Activated naive CD4-positive, alpha-beta T cell treated with anti-CD3 and anti-CD28 coated beads for 36 hours (primary cell): ENCODE measurements around the gene HOMEZ. TPM values are rescaled to one million over a fixed set of nuclear protein-coding genes. Genes with fewer than 3 reads are reported as not detected.
"Not testable (repeated sequence)": the region's sequence is repeated elsewhere in the genome, so short reads cannot be mapped to it uniquely, and the experiment has no call there.

ENCODE experiments used
- CTCF ChIA-PET: fragments of 350-600 bp; sonication (Branson Sonifier 250); formaldehyde crosslinking; loops from one replicate; lab custom pipeline; 2021; ENCODE audit warnings: antibody characterized with exemption; lab: Charles Lee
- DNase-seq: peaks from one replicate; pipeline ENCODE4 v3.0.0-alpha.2; 2020
- H3K27ac Mint-ChIP-seq: one replicate; pipeline ENCODE4 v1.8.0; 2021; ENCODE audit warnings: mild to moderate bottlenecking, mixed read lengths
- H3K27me3 Mint-ChIP-seq: one replicate; pipeline ENCODE4 v1.8.0; 2021; ENCODE audit warnings: low read depth, mixed read lengths
- H3K36me3 Mint-ChIP-seq: one replicate; pipeline ENCODE4 v1.8.0; 2021; ENCODE audit warnings: low read depth, mixed read lengths
- H3K4me1 Mint-ChIP-seq: one replicate; pipeline ENCODE4 v1.8.0; 2021; ENCODE audit warnings: low read depth, mixed read lengths
- H3K4me3 Mint-ChIP-seq: one replicate; pipeline ENCODE4 v1.8.0; 2021; ENCODE audit warnings: mild to moderate bottlenecking, moderate library complexity, mixed read lengths
- H3K9me3 Mint-ChIP-seq: one replicate; pipeline ENCODE4 v1.8.0; 2021; ENCODE audit warnings: mixed read lengths
- intact Hi-C: fragments of 100-400 bp; cut with micrococcal nuclease; formaldehyde crosslinking; loops from one replicate; pipeline ENCODE4 v1.15.1; 2023
- total RNA-seq, 2 experiments: library from RNA; stranded (reverse); gene quantifications; one replicate each; pipeline ENCODE4 v1.2.3, GENCODE V29; 2021

Gene HOMEZ
- total RNA-seq, 2 experiments from 2014 or later, result 6.3 to 7.8 TPM

DNA sequence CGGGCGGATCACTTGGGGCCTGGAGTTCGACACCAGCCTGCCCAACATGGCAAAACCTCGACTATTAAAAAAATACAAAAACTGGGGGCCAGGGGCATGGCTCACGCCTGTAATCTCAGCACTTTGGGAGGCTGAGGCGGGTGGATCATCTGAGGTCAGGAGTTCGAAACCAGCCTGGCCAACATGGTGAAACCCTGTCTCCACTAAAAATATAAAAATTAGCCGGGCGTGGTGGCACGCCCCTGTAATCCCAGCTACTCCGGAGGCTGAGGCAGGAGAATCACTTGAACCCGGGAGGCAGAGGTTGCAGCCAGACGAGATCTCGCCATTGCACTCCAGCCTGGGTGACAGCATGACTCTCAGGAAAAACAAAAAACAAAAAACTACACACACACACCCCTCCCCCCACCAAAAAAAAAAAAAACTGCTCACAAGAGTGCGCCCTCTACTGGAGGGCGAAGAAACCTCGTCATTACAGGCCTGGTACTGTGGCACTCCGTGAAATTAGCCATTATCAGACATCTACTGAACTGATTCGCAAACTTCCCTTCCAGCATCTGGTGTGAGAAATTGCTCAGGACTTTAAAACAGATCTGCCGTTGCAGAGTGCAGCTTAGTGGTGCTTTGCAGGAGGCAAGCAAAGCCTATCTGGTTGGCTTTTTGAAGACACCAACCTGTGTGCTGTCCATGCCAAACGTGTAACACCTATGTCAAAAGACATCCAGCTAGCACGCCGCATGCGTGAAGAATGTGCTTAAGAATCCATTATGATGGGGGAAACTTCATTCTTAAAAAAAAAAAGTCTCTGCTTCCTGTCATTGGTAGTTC, 9.0 kb upstream of the HOMEZ start:
- Mint-ChIP-seq H3K4me3 (no peak overlapping the region), H3K9me3 (no peaks in the 10 kb centered on the region), H3K27ac (no peak overlapping the region), H3K4me1 (peaks cover 14% of the 10 kb centered on the region), H3K27me3 (no peaks in the 10 kb centered on the region), H3K36me3 (peaks cover 5% of the 10 kb centered on the region)
- intact Hi-C loops, result loop anchor here (1.0 kb wide), 3 partner anchors 9 to 175 kb away; partner anchors contain the start of gene HOMEZ
- DNase-seq, result peak; percentile 61
- CTCF ChIA-PET, result interaction anchor here (0.6 to 3.3 kb wide), 23 partner anchors 9 to 1391 kb away, joined by 3 to 31 read pairs (median 4); partner anchors contain the start of genes CEBPE, HOMEZ and PABPN1

DNA sequence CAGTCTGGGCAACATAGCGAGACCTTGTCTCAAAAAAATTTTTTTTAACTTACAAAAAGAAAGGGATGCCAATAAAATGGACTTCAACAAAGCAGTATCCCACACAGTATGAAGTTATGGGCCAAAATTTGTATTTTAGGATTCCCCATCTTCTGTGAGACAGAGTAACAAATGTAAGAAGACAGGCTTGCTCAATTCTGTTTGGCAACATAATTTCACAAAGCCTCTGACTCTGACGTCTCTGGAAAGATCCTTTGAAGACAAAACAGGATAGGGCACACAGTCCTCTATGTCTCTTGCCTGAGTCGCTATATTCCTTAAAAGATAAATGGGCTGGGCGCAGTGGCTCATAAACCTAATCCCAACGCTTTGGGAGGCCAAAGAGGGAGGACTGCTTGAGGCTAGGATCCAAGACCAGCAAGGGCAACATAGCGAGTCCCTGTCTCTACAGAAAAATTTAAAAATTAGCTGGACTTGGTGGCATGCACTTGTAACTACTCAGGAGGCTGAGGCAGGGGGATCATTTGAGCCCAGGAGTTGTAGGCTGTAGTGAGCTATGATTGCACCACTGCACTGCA, 1.1 kb upstream of the HOMEZ start:
- DNase-seq, result no peak
- Mint-ChIP-seq H3K9me3 (no peaks in the 10 kb centered on the region), H3K36me3 (peaks cover 4% of the 10 kb centered on the region), H3K4me1 (peaks cover 29% of the 10 kb centered on the region), H3K27me3 (no peaks in the 10 kb centered on the region), H3K27ac (peak overlapping the region; percentile 96), H3K4me3 (peak overlapping the region; percentile 99)
- intact Hi-C loops, result loop anchor here (1.0 to 5.0 kb wide), 10 partner anchors 8 to 520 kb away; partner anchors contain the start of genes ACIN1, C14orf119, NGDN and OXA1L
- CTCF ChIA-PET, result interaction anchor here (0.6 to 5.3 kb wide), 9 partner anchors 9 to 167 kb away, joined by 3 to 33 read pairs (median 4); partner anchors contain the start of genes PABPN1 and PPP1R3E

DNA sequence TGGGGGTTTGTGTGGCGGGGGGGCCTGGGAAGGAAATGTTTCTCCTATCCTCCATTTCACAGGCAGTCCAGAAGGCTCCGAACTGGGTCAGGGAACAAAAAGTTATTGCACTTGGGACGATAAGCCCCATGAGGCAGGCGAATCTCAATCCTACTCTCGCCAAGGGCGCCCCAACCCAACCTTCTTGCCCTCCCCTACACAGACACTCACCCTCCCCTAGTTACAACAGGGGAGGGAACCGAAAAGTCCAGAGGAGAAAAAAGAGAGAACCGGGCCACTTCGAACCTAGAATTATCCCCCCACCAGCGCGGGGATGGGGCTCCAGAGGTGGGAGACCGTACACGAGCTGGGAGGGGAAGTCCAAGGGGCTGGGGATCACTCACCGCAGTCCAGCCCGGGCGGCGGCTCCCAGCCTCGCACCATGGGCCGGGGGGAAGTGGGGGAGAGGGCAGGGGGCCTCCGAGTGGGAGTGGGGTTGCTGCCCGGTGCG, 357 bp downstream of the HOMEZ start:
- H3K27me3 Mint-ChIP-seq, result no peaks in the 10 kb centered on the region
- CTCF ChIA-PET, result interaction anchor here (0.6 to 5.3 kb wide), 8 partner anchors 10 to 1751 kb away, joined by 3 to 33 read pairs (median 5); partner anchors contain the start of gene PPP1R3E
- no peaks in the 10 kb centered on the region for H3K9me3 Mint-ChIP-seq
- peak overlapping the region; percentile 99 for H3K4me3 Mint-ChIP-seq
- H3K27ac Mint-ChIP-seq, result peak overlapping the region; percentile 94
- DNase-seq, result no peak
- H3K36me3 Mint-ChIP-seq, result peaks cover 4% of the 10 kb centered on the region
- H3K4me1 Mint-ChIP-seq, result peaks cover 29% of the 10 kb centered on the region
- intact Hi-C loops, result loop anchor here (1.0 to 5.0 kb wide), 10 partner anchors 10 to 519 kb away; partner anchors contain the start of genes ACIN1, C14orf119, NGDN and OXA1L

DNA sequence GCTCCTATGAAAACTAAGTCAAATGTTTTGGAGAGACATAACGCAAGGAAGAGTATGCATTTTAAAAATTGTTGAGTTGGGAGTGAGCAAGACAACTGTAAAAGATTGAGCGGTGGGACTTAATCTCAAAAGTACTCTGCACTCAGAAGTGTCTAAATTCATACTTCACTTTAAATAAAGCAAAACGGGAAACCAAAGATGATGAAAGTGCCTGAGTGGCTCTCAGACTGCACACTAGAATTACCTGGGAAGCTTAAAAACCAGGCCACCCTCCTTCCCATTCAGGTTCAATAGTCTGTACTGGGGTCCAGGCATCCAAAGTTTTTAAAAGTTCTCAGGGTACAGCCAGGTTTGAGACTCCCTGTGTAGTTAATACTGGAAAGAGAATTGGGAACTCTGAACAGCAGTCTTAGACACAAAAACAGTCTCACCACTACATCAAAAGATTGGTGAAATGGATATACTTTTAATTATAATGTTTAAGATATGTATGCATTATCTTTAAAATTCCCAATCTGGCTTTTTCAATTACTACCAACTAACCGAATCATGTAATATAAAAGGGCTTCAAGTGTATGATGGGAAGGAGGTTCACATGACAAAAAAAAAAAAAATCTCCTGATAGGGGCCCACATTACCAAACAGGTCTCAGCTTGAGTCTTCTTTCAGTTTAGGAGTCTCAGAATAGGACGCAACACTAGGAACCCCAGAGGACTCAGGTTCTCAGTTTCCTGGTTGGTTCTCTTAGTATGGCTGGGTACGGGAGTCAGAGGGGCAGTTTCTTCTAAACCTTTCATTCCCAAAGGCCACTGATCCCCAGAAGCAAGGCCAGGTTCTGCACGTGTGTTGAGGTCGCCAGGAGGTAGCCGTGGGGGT, 1.0 kb downstream of the HOMEZ start:
- H3K4me1 Mint-ChIP-seq, result peaks cover 29% of the 10 kb centered on the region
- CTCF ChIA-PET, result interaction anchor here (0.6 to 5.3 kb wide), 7 partner anchors 11 to 1750 kb away, joined by 3 to 33 read pairs (median 4); partner anchors contain the start of gene PPP1R3E
- intact Hi-C loops, result loop anchor here (5.0 kb wide), 1 partner anchor 213 kb away; no protein-coding TSS in a partner anchor
- peak overlapping the region; percentile 99 for H3K4me3 Mint-ChIP-seq
- H3K27ac Mint-ChIP-seq, result peak overlapping the region; percentile 94
- peaks cover 4% of the 10 kb centered on the region for H3K36me3 Mint-ChIP-seq
- no peaks in the 10 kb centered on the region for H3K9me3 Mint-ChIP-seq
- peak; percentile 48 for DNase-seq
- H3K27me3 Mint-ChIP-seq, result no peaks in the 10 kb centered on the region

DNA sequence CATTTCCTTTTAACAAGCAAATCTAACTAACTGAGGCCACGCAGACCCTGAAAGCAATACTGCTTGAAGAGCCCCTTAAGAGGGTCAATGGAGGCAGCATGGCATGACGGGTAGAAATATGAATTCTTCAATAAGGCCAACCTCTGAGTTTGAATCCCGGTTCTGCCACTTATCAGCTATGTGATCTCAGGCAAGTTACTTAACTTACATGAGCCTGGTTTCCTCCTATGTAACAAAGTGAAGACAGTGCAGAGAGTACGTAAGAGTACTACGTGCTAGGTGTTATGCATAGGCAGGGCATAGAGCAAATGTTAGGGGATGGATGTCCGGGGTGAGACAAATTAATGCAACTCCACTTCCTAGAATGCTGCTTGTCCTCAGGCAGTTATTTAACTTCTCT, 4.7 kb downstream of the HOMEZ start:
- no peak overlapping the region for H3K27ac Mint-ChIP-seq
- no peak overlapping the region for H3K4me3 Mint-ChIP-seq
- peaks cover 6% of the 10 kb centered on the region for H3K36me3 Mint-ChIP-seq
- intact Hi-C loops, result no loop called here
- peaks cover 24% of the 10 kb centered on the region for H3K4me1 Mint-ChIP-seq
- H3K9me3 Mint-ChIP-seq, result no peaks in the 10 kb centered on the region
- CTCF ChIA-PET, result interaction anchor here (1.3 to 1.4 kb wide), 2 partner anchors 13 to 161 kb away, joined by 3 to 8 read pairs; no protein-coding TSS in a partner anchor
- DNase-seq, result no peak
- H3K27me3 Mint-ChIP-seq, result no peaks in the 10 kb centered on the region

DNA sequence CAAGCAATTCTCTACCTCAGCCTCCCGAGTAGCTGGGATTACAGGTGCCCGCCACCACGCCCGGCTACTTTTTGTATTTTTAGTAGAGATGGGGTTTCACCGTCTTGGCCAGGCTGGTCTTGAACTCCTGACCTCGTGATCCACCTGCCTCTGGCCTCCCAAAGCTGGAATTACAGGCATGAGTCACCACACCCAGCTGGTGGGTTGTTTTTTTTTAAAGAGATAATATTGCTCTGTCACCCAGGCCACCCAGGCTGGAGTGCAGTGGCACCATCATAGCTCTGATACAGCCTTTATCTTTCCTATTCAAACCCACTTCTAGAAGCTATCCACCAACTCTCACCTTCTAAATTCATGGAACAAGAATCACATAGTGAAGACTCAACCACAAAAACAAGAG, 8.0 kb downstream of the HOMEZ start:
- H3K4me1 Mint-ChIP-seq, DNase-seq, H3K27me3 Mint-ChIP-seq, H3K4me3 Mint-ChIP-seq, H3K9me3 Mint-ChIP-seq, intact Hi-C loops, H3K27ac Mint-ChIP-seq: not testable (repeated sequence)
- CTCF ChIA-PET, result interaction anchor here (1.5 kb wide), 1 partner anchor 17 kb away, joined by 6 read pairs; no protein-coding TSS in a partner anchor
- peaks cover 16% of the 10 kb centered on the region for H3K36me3 Mint-ChIP-seq

DNA sequence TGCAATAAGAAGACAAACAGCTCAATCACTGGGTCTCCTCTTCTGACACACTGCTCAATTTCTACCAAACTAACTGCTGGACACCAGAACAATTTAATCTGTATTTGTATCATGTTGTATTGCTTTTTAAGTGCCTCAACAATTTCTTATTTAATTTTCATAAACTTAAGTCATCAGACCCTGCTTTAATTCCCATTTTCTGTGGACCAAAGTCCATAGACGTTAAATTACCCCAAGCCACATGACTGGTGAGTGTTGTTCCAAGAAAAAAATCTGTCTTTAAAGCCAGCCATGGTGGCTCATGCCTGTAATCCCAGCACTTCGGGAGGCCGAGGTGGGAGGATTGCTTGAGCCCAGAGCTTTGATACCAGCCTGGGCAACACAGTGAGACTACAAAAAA, 8.7 kb downstream of the HOMEZ start:
- H3K36me3 Mint-ChIP-seq, result peaks cover 13% of the 10 kb centered on the region
- H3K4me1 Mint-ChIP-seq, result peaks cover 2% of the 10 kb centered on the region
- no peaks in the 10 kb centered on the region for H3K9me3 Mint-ChIP-seq
- H3K27ac Mint-ChIP-seq, result no peak overlapping the region
- intact Hi-C loops, result no loop called here
- no peak overlapping the region for H3K4me3 Mint-ChIP-seq
- no peaks in the 10 kb centered on the region for H3K27me3 Mint-ChIP-seq
- CTCF ChIA-PET, result interaction anchor here (0.7 to 1.5 kb wide), 2 partner anchors 17 to 24 kb away, joined by 3 to 6 read pairs; no protein-coding TSS in a partner anchor
- DNase-seq, result no peak

DNA sequence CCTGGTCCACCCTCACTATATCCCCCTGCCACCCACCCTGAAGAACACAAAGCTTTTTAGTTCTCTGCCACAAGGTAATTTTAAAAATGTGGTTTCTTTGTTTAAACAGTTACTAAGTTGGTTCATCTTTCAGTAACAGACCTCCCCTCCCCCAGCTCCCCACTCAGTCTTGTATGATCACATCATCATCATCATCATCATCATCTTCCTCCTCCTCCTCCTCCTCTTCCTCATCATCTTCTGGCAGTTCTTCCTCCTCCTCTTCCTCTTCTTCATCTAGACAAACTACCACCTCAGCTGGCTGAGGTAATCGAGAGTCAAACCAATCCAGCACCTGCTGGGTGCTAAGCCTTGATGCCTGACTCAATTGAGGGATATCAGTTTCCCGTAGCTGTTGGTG, 10.5 kb downstream of the HOMEZ start:
- DNase-seq, result no peak
- CTCF ChIA-PET, result no interaction called here
- Mint-ChIP-seq H3K27me3 (no peaks in the 10 kb centered on the region), H3K36me3 (peaks cover 13% of the 10 kb centered on the region), H3K4me3 (no peak overlapping the region), H3K27ac (peak overlapping the region; percentile 6), H3K4me1 (peaks cover 2% of the 10 kb centered on the region), H3K9me3 (no peaks in the 10 kb centered on the region)
- intact Hi-C loops, result no loop called here

DNA sequence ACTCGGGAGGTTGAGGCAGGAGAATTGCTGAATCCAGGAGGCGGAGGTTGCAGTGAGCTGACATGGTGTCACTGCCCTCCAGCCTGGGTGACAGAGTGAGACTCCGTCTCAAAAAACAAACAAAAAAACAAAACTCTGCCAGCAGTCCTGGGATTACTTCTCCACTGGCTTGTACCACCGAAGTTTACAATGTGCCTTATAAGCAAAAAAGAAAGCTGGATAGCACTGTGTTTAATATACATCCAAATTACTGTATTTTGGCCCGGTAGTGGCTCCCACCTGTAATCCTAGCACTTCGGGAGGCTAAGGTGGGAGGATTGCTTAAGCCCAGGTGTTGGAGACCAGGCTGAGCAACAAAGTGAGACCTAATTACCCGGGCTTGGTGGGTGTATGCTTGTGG, 16.7 kb downstream of the HOMEZ start:
- Mint-ChIP-seq H3K27ac (no peak overlapping the region), H3K9me3 (no peaks in the 10 kb centered on the region), H3K27me3 (no peaks in the 10 kb centered on the region), H3K36me3 (no peaks in the 10 kb centered on the region), H3K4me3 (no peak overlapping the region), H3K4me1 (no peaks in the 10 kb centered on the region)
- intact Hi-C loops, result no loop called here
- CTCF ChIA-PET, result interaction anchor here (1.4 kb wide), 1 partner anchor 111 kb away, joined by 4 read pairs; no protein-coding TSS in a partner anchor
- no peak for DNase-seq

DNA sequence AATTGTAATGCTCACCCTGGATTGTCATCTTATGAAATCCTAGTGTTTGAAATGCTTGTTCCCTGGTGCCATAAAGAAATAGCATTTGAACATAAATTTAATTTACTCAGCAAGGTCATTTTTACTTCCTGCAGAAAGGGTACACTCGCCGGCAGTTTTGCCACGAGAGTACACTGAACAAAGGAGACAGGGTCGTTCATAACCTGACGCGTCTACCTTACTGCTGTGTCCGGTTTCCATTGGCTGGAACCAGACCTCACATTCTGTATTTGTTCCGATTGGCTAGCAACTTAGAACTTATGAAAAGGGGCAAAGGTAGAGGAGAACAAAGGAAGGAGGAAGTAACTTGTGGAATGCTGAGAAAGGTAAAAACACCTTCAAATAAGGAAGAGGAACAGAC, 25.1 kb downstream of the HOMEZ start:
- H3K9me3 Mint-ChIP-seq, H3K27ac Mint-ChIP-seq, H3K36me3 Mint-ChIP-seq, H3K4me3 Mint-ChIP-seq, intact Hi-C loops, DNase-seq, H3K4me1 Mint-ChIP-seq: not testable (repeated sequence)
- CTCF ChIA-PET, result interaction anchor here (1.1 to 1.7 kb wide), 3 partner anchors 10 to 192 kb away, joined by 3 to 5 read pairs (median 4); no protein-coding TSS in a partner anchor
- peaks cover 14% of the 10 kb centered on the region for H3K27me3 Mint-ChIP-seq

DNA sequence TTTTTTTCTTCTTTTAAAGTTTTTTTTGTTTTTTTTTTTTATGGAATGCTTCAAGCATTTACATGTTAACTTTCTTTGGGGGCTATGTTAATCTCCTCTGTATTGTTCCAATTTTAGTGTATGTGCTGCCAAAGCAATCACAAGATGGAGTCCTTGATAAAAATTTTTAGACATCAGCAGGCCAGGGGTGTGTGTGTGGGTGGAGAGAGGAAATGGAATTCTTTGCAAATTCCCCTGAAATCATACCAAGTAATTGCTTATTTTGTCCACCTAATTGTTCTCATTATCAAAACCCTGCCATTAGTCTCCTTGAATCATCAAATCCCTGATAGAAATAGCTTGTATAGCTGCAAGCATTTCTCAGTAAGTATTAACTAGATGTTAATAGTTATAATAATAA, 26.5 kb downstream of the HOMEZ start:
- no peaks in the 10 kb centered on the region for H3K4me1 Mint-ChIP-seq
- no peaks in the 10 kb centered on the region for H3K36me3 Mint-ChIP-seq
- H3K27ac Mint-ChIP-seq, result no peak overlapping the region
- no peaks in the 10 kb centered on the region for H3K9me3 Mint-ChIP-seq
- intact Hi-C loops, result no loop called here
- no peak overlapping the region for H3K4me3 Mint-ChIP-seq
- DNase-seq, result no peak
- H3K27me3 Mint-ChIP-seq, result peaks cover 14% of the 10 kb centered on the region
- CTCF ChIA-PET, result interaction anchor here (0.6 to 1.7 kb wide), 5 partner anchors 11 to 138 kb away, joined by 3 to 12 read pairs (median 4); partner anchors contain the start of gene PABPN1
